Ammon's horn (tissue), 1 donor: ENCODE data around the gene VOPP1.
A peak's percentile ranks its signal among the peaks of the same experiment; 100 is the strongest.

Source experiments
- DNase-seq: peaks from one replicate; pipeline ENCODE4 v3.0.0-alpha.2; 2016; ENCODE audit warnings: low spot score

VOPP1 gene

GRCh38 chr7:55468495-55468894 is 103.8 kb downstream of the VOPP1 start:
- DNase-seq, result no peak

- DNase-seq, result no peak
These were observed 105.2 kb downstream of the VOPP1 start for GRCh38 chr7:55467047-55467593.

GRCh38 chr7:55465691-55466090 is 106.6 kb downstream of the VOPP1 start:
- no peak for DNase-seq

GRCh38 chr7:55464422-55464821 is 107.9 kb downstream of the VOPP1 start:
- DNase-seq, result no peak

- no peak for DNase-seq
These were observed 108.5 kb downstream of the VOPP1 start for GRCh38 chr7:55463686-55464262.

GRCh38 chr7:55458351-55458750 is 114.0 kb downstream of the VOPP1 start:
- no peak for DNase-seq

- no peak for DNase-seq
These were observed 114.5 kb downstream of the VOPP1 start for GRCh38 chr7:55457801-55458200.

GRCh38 chr7:55452971-55453370 is 119.3 kb downstream of the VOPP1 start:
- DNase-seq, result no peak

GRCh38 chr7:55449992-55450535 is 122.2 kb downstream of the VOPP1 start:
- no peak for DNase-seq

- no peak for DNase-seq
These were observed 122.9 kb downstream of the VOPP1 start for GRCh38 chr7:55449205-55449991.

GRCh38 chr7:55448526-55448925 is 123.8 kb downstream of the VOPP1 start:
- DNase-seq, result no peak

- DNase-seq, result no peak
These were observed 127.5 kb downstream of the VOPP1 start for GRCh38 chr7:55444786-55445185.

- peak; percentile 56 for DNase-seq
These were observed 130.4 kb downstream of the VOPP1 start for GRCh38 chr7:55441774-55442522.

- no peak for DNase-seq
These were observed 131.3 kb downstream of the VOPP1 start for GRCh38 chr7:55441002-55441401.

- no peak for DNase-seq
These were observed 132.1 kb downstream of the VOPP1 start for GRCh38 chr7:55440040-55440690.

GRCh38 chr7:55439627-55440026 is 132.7 kb downstream of the VOPP1 start:
- DNase-seq, result peak; percentile 59

- DNase-seq, result no peak
These were observed 133.4 kb downstream of the VOPP1 start for GRCh38 chr7:55438757-55439525.

- DNase-seq, result no peak
These were observed 134.1 kb downstream of the VOPP1 start for GRCh38 chr7:55438085-55438756.

- DNase-seq, result no peak
These were observed 134.9 kb downstream of the VOPP1 start for GRCh38 chr7:55437375-55437774.

- no peak for DNase-seq
These were observed 135.8 kb downstream of the VOPP1 start for GRCh38 chr7:55436457-55436856.

- no peak for DNase-seq
These were observed 136.8 kb downstream of the VOPP1 start for GRCh38 chr7:55435466-55435865.
